ENCODE results near the gene SV2B. TPM values are rescaled to one million over a fixed set of nuclear protein-coding genes. Genes with fewer than 3 reads are reported as not detected.

The SV2B gene
- total RNA-seq, 2 donors from 2014 or later, result 6.5 to 8.8 TPM

- no peaks in the 10 kb centered on the region for H3K36me3 Mint-ChIP-seq (ENCODE audit: low read depth)
- H3K4me1 Mint-ChIP-seq, result no peaks in the 10 kb centered on the region
- no peaks in the 10 kb centered on the region for H3K9me3 ChIP-seq (ENCODE audit: control insufficient read depth, low read length)
- H3K36me3 ChIP-seq (ENCODE audit: control insufficient read depth, insufficient read depth, low read length), result no peaks in the 10 kb centered on the region
- no peaks in the 10 kb centered on the region for H3K4me1 ChIP-seq (ENCODE audit: control insufficient read depth, insufficient read depth, low read length)
- DNase-seq, result no peak
- H3K4me3 ChIP-seq (ENCODE audit: low read length), result no peak overlapping the region
- no peak overlapping the region for H3K27ac ChIP-seq (ENCODE audit: low read depth, low read length)
- H3K27me3 Mint-ChIP-seq (ENCODE audit: insufficient read depth), result peaks cover 42% of the 10 kb centered on the region
- peaks cover 96% of the 10 kb centered on the region for H3K27me3 ChIP-seq (ENCODE audit: control insufficient read depth, insufficient read depth, low read length, poor library complexity, severe bottlenecking)
- TF ChIP-seq CTCF (conservative IDR thresholded peaks at IDR 0.05), result no peak
- H3K27ac Mint-ChIP-seq, result no peak overlapping the region
- H3K4me3 Mint-ChIP-seq, result no peak overlapping the region
- H3K9me3 Mint-ChIP-seq, result no peaks in the 10 kb centered on the region
- WGBS, 2 experiments (ENCODE audit: insufficient coverage in 1 of 2, insufficient read length in 1 of 2), result 50 to 90% methylated on average over 3 to 10 of the region's 10 CpGs
- H3K9ac ChIP-seq (ENCODE audit: extremely low read depth, low read length, poor library complexity, severe bottlenecking), result no peak overlapping the region
Observed at GRCh38 chr15:91238644-91239425, 138.8 kb downstream of the SV2B start.

GRCh38 chr15:91243826-91244225 is 143.8 kb downstream of the SV2B start:
- no peaks in the 10 kb centered on the region for H3K4me1 Mint-ChIP-seq
- Histone ChIP-seq H3K9ac (ENCODE audit: extremely low read depth, low read length, poor library complexity, severe bottlenecking) (no peak overlapping the region), H3K36me3 (ENCODE audit: control insufficient read depth, insufficient read depth, low read length) (no peaks in the 10 kb centered on the region), H3K4me1 (ENCODE audit: control insufficient read depth, insufficient read depth, low read length) (no peaks in the 10 kb centered on the region), H3K27ac (ENCODE audit: low read depth, low read length) (no peak overlapping the region), H3K9me3 (ENCODE audit: control insufficient read depth, low read length) (no peaks in the 10 kb centered on the region), H3K27me3 (ENCODE audit: control insufficient read depth, insufficient read depth, low read length, poor library complexity, severe bottlenecking) (peaks cover 69% of the 10 kb centered on the region), H3K4me3 (ENCODE audit: low read length) (no peak overlapping the region)
- H3K9me3 Mint-ChIP-seq, result no peaks in the 10 kb centered on the region
- H3K4me3 Mint-ChIP-seq, result no peak overlapping the region
- TF ChIP-seq CTCF (conservative IDR thresholded peaks at IDR 0.05), result no peak
- H3K27me3 Mint-ChIP-seq (ENCODE audit: insufficient read depth), result peaks cover 23% of the 10 kb centered on the region
- no peaks in the 10 kb centered on the region for H3K36me3 Mint-ChIP-seq (ENCODE audit: low read depth)
- DNase-seq, result no peak
- 76% methylated on average over 2 of the region's 2 CpGs; no CpG with 5 or more reads in 1 of the 2 experiments for WGBS, 2 experiments (ENCODE audit: insufficient coverage in 1 of 2, insufficient read length in 1 of 2)
- H3K27ac Mint-ChIP-seq, result no peak overlapping the region

GRCh38 chr15:91244919-91245318 is 144.9 kb downstream of the SV2B start:
- TF ChIP-seq CTCF (conservative IDR thresholded peaks at IDR 0.05), result no peak
- 83 to 96% methylated on average over 3 to 4 of the region's 4 CpGs for WGBS, 2 experiments (ENCODE audit: insufficient coverage in 1 of 2, insufficient read length in 1 of 2)
- Histone ChIP-seq H3K9ac (ENCODE audit: extremely low read depth, low read length, poor library complexity, severe bottlenecking) (no peak overlapping the region), H3K4me1 (ENCODE audit: control insufficient read depth, insufficient read depth, low read length) (no peaks in the 10 kb centered on the region), H3K27me3 (ENCODE audit: control insufficient read depth, insufficient read depth, low read length, poor library complexity, severe bottlenecking) (peaks cover 62% of the 10 kb centered on the region), H3K9me3 (ENCODE audit: control insufficient read depth, low read length) (no peaks in the 10 kb centered on the region), H3K36me3 (ENCODE audit: control insufficient read depth, insufficient read depth, low read length) (no peaks in the 10 kb centered on the region), H3K27ac (ENCODE audit: low read depth, low read length) (no peak overlapping the region), H3K4me3 (ENCODE audit: low read length) (no peak overlapping the region)
- Mint-ChIP-seq H3K27me3 (ENCODE audit: insufficient read depth) (peaks cover 20% of the 10 kb centered on the region), H3K4me1 (no peaks in the 10 kb centered on the region), H3K36me3 (ENCODE audit: low read depth) (no peaks in the 10 kb centered on the region), H3K27ac (no peak overlapping the region), H3K9me3 (no peaks in the 10 kb centered on the region), H3K4me3 (no peak overlapping the region)
- DNase-seq, result no peak
